SK-N-MC (cell line): ENCODE data around the gene RPA1.

Experiments
- EZH2 ChIP-seq: fragments of 200-600 bp; sonication (generic); IDR thresholded peaks from one replicate; pipeline ENCODE4 v1.6.1; 2017; ENCODE audit warnings: antibody characterized with exemption
- POLR2AphosphoS5 ChIP-seq: IDR thresholded peaks from 2 replicates; pipeline ENCODE4 v1.6.1; 2012; ENCODE audit warnings: mild to moderate bottlenecking, low read depth, low read length, borderline replicate concordance

DNA sequence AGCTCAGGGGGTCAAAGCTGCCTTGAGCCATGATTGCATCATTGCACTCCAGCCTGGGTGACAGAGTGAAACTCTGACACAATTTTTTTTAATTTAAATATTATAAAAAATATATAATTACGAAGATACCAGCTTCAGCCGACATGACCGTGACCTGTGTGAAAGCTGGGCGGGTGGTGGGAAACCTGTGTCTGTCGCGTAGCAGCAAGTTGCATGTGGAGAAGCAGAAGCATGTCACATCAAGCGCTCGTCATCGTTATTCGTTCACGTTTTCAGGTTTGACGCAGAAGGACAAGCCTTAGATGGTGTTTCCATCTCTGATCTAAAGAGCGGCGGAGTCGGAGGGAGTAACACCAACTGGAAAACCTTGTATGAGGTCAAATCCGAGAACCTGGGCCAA lies 53.7 kb downstream of the RPA1 start:
- TF ChIP-seq POLR2AphosphoS5 (no peak), EZH2 (no peak)
